ENCODE measurements around the gene MFAP1.
"Not testable (repeated sequence)": the region's sequence is repeated elsewhere in the genome, so short reads cannot be mapped to it uniquely, and the experiment has no call there.

The MFAP1 gene

DNA sequence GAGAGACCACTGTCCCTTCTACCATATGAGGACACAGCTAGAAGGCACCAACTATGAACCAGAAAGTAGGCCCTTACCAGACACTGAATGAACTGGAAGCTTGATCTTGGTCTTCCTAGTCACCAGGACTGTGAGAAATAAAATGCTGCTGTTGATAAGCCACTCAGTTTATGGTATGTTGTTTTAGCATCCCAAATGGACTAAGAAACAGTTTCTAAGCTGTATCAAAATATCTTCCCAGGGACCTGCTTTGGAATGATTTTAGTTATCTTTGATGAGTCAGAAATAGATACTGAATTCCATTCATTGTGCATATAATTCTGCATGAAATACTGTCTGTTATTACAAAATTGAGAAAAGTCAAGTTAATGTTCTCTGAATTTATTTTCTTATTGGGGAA is 20.9 kb upstream of the MFAP1 start:
- no peak for DNase-seq (ENCODE audit: low read depth)
- no peak overlapping the region for H3K4me3 ChIP-seq (ENCODE audit: low read length)
- no peaks in the 10 kb centered on the region for H3K9me3 ChIP-seq (ENCODE audit: control insufficient read depth, low read length)
- no peaks in the 10 kb centered on the region for H3K36me3 ChIP-seq (ENCODE audit: control insufficient read depth, insufficient read depth, low read length, severe bottlenecking)
- H3K27me3 ChIP-seq (replicated peaks; ENCODE audit: control insufficient read depth, insufficient read depth, low read length): no peaks in the 10 kb centered on the region
- H3K4me1 ChIP-seq (ENCODE audit: control insufficient read depth, insufficient read depth, low read length): peaks cover 7% of the 10 kb centered on the region
- no peak overlapping the region for H3K9ac ChIP-seq (ENCODE audit: low read length)

DNA sequence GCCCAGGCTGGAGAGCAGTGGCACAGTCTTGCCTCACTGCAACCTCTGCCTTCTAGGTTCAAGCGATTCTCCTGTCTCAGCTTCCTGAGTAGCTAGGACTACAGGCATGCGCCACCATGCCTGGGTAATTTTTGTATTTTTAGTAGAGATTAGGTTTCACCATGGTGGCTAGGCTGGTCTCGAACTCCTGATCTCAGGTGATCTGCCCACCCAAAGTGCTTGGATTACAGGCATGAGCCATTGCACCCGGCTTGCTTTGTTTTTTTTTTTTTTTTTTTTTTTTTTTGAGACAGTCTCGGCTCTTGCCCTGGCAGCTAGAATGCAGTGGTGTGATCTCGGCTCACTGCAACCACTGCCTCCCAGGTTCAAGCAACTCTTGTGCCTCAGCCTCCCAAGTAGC is 8.0 kb upstream of the MFAP1 start:
- H3K4me3 ChIP-seq (ENCODE audit: low read length); H3K27me3 ChIP-seq (replicated peaks; ENCODE audit: control insufficient read depth, insufficient read depth, low read length); H3K4me1 ChIP-seq (ENCODE audit: control insufficient read depth, insufficient read depth, low read length); H3K9me3 ChIP-seq (ENCODE audit: control insufficient read depth, low read length); H3K36me3 ChIP-seq (ENCODE audit: control insufficient read depth, insufficient read depth, low read length, severe bottlenecking); DNase-seq (ENCODE audit: low read depth); H3K9ac ChIP-seq (ENCODE audit: low read length): not testable (repeated sequence)

DNA sequence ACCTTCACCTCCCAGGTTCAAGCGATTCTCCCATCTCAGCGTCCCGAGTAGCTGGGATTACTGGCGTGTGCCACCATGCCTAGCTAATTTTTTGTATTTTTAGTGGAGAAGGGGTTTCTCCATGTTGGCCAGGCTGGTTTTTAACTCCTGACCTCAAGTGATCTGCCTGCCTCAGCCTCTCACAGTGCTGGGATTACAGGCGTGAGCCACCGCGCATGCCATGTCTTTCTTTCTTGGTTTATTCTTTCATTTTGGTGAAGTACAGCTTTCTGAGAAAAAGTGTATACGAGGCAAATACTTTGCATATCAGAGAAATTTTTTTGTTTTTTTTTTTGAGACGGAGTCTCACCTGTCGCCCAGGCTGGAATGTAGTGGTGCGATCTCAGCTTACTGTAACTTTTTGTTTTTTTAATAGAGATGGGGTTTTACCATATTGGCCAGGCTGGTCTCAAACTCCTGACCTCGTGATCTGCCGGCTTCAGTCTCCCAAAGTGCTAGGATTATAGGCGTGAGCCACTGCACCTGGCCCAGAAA is 7.1 kb upstream of the MFAP1 start:
- H3K9me3 ChIP-seq (ENCODE audit: control insufficient read depth, low read length); H3K4me1 ChIP-seq (ENCODE audit: control insufficient read depth, insufficient read depth, low read length): not testable (repeated sequence)

DNA sequence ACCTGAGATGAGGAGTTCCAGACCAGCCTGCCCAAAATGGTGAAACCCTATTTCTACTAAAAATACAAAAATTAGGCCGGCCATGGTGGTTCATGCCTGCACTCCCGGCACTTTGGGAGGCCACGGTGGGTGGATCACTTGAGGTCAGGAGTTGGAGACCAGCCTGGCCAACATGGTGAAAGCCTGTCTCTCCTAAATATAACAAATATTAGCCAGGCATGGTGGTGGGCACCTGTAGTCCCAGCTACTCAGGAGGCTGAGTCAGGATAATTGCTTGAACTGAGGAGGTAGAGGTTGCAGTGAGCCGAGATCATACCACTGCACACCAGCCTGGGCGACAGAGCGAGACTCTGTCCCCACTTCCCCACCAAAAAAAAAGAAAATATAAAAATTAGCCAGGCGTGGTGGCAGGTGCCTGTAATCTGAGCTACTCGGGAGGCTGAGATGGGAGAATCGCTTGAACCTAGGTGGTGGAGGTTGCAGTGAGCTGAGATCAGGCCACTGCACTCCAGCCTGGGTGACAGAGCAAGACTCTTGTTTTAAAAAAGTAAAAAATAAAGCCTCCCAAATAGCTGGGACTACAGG is 6.3 kb upstream of the MFAP1 start:
- not testable (repeated sequence) for H3K36me3 ChIP-seq (ENCODE audit: control insufficient read depth, insufficient read depth, low read length, severe bottlenecking); H3K27me3 ChIP-seq (replicated peaks; ENCODE audit: control insufficient read depth, insufficient read depth, low read length); H3K9me3 ChIP-seq (ENCODE audit: control insufficient read depth, low read length); H3K4me3 ChIP-seq (ENCODE audit: low read length); H3K9ac ChIP-seq (ENCODE audit: low read length); DNase-seq (ENCODE audit: low read depth)
- peaks cover 14% of the 10 kb centered on the region for H3K4me1 ChIP-seq (ENCODE audit: control insufficient read depth, insufficient read depth, low read length)

More for the DNA sequence above, 7.1 kb upstream of the MFAP1 start:
- not testable (repeated sequence) for H3K9ac ChIP-seq (ENCODE audit: low read length); DNase-seq (ENCODE audit: low read depth); H3K27me3 ChIP-seq (replicated peaks; ENCODE audit: control insufficient read depth, insufficient read depth, low read length); H3K4me3 ChIP-seq (ENCODE audit: low read length); H3K36me3 ChIP-seq (ENCODE audit: control insufficient read depth, insufficient read depth, low read length, severe bottlenecking)

DNA sequence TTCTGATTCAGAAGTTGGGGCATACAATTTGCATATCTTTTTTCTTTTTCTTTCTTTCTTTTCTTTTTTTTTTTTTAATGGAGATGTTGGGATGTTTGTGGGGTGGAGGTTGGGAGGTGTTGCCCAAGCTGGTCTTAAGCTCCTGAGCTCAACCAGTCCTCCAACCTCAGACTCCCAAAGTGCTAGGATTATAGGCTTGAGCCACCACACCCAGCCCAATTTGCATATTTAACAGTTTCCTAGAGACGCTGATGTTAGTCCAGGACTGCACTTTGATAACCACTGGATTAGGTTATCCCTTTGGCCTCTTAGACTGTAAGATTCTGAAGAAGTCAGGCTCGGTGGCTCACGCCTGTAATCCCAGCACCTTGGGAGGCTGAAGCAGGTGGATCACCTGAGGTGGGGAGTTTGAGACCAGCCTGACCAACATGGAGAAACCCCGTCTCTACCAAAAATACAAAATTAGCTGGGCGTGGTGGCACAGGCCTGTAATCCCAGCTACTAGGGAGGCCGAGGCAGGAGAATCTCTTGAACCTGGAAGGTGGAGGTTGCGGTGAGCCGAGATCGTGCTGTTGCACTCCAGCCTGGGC is 5.6 kb upstream of the MFAP1 start:
- not testable (repeated sequence) for H3K9me3 ChIP-seq (ENCODE audit: control insufficient read depth, low read length); H3K36me3 ChIP-seq (ENCODE audit: control insufficient read depth, insufficient read depth, low read length, severe bottlenecking); DNase-seq (ENCODE audit: low read depth); H3K9ac ChIP-seq (ENCODE audit: low read length); H3K4me3 ChIP-seq (ENCODE audit: low read length); H3K27me3 ChIP-seq (replicated peaks; ENCODE audit: control insufficient read depth, insufficient read depth, low read length)
- H3K4me1 ChIP-seq (ENCODE audit: control insufficient read depth, insufficient read depth, low read length): peaks cover 14% of the 10 kb centered on the region

DNA sequence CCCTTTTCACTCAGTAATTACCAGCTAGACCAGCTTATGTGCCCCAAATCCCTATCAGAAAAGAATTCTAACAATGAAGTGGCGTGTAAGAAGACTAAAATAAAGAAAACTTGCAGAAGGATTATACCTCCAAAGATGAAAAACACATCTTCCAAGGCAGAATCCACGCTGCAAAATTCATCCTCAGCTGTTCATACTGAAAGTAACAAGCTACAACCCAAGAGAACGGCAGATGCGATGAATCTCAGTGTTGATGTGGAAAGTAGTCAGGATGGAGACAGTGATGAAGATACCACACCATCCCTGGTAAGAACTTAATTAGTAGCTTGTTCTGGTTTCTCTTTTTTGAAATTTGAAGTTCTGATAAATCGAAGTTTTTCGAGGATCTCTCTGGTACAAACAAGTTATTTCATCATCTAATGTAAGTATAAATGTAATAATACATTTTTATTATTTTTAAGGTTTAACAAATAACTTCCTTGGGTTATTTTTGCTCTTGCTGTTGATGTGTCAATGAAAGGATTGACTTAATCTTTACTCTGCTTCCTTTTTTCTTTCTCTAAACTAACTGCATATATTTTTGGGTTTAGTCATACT is 3.7 kb upstream of the MFAP1 start:
- no peaks in the 10 kb centered on the region for H3K36me3 ChIP-seq (ENCODE audit: control insufficient read depth, insufficient read depth, low read length, severe bottlenecking)
- H3K9me3 ChIP-seq (ENCODE audit: control insufficient read depth, low read length): no peaks in the 10 kb centered on the region
- DNase-seq (ENCODE audit: low read depth): no peak
- peak overlapping the region; percentile 88 for H3K4me3 ChIP-seq (ENCODE audit: low read length)
- peak overlapping the region; percentile 77 for H3K9ac ChIP-seq (ENCODE audit: low read length)
- H3K4me1 ChIP-seq (ENCODE audit: control insufficient read depth, insufficient read depth, low read length): peaks cover 21% of the 10 kb centered on the region
- no peaks in the 10 kb centered on the region for H3K27me3 ChIP-seq (replicated peaks; ENCODE audit: control insufficient read depth, insufficient read depth, low read length)

DNA sequence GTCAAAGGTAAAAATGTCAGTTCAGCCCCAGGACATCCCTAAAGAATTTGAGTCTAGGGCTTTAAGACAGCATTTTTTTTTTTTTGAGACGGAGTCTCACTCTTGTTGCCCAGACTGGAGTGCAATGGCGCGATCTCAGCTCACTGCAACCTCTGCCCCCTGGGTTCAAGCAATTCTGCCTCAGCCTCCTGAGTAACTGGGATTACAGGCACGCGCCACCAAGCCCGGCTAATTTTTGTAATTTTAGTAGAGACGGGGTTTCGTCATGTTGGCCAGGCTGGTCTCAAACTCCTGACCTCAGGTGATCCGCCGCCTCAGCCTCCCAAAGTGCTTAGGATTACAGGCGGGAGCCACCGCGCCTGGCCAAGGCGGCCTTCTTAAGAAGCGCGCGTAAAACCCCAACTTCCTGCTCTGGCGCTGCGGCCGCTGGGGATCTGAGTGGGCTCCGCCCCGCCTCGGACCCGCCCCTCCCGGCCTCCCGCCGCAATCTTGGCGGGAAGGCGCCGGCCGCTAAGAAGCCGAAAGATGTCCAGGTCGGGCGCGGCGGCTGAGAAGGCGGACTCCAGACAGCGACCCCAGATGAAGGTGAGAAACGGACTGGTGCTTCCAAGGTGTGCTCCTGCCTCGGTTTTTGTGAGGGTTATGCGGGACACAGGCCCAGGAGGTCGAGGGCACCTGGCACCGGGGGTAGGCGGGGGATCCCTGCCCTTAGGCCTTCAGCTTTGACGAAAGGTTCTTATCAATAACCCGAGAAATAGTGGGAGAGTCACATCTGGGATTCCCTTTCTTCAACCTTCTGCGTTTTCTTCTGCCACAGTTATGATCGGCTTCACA is 2.2 kb upstream of the MFAP1 start, which contains the start of gene WDR76:
TSS of gene WDR76 (plus strand) at position 495 of the 834 bp plus-strand sequence. CDS start at position 526, 31 bp downstream.
- Histone ChIP-seq H3K36me3 (ENCODE audit: control insufficient read depth, insufficient read depth, low read length, severe bottlenecking) (no peaks in the 10 kb centered on the region), H3K4me1 (ENCODE audit: control insufficient read depth, insufficient read depth, low read length) (peaks cover 25% of the 10 kb centered on the region), H3K9me3 (ENCODE audit: control insufficient read depth, low read length) (no peaks in the 10 kb centered on the region), H3K9ac (ENCODE audit: low read length) (peak within 1 kb of the TSS; percentile 77), H3K27me3 (replicated peaks; ENCODE audit: control insufficient read depth, insufficient read depth, low read length) (no peaks in the 10 kb centered on the region), H3K4me3 (ENCODE audit: low read length) (peak within 1 kb of the TSS; percentile 88)
- DNase-seq (ENCODE audit: low read depth): peak; percentile 89

DNA sequence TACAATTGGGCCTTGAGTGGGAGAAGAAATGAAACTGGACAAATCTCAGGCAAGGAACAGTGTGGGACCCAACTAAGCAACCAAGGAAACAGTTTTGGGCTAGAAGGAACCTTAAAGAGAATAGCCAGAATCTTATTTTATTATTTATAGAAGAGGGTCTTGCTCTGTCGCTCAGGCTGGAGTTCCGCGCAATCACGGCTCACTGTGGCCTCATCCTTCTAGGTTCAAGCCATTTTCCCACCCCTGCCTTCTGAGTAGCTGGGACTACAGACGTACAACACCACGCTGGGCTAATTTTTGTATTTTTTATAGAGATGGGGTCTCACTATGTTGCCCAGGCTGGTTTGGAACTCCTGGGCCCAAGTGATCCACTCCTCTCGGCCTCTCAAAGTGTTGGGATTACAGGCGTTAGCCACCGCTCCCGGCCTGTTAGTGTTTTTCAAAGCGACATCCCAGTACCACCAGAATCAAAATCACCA is 1.6 kb upstream of the MFAP1 start:
- Histone ChIP-seq H3K27me3 (replicated peaks; ENCODE audit: control insufficient read depth, insufficient read depth, low read length) (no peaks in the 10 kb centered on the region), H3K4me3 (ENCODE audit: low read length) (peak overlapping the region; percentile 88), H3K9ac (ENCODE audit: low read length) (peak overlapping the region; percentile 77), H3K36me3 (ENCODE audit: control insufficient read depth, insufficient read depth, low read length, severe bottlenecking) (no peaks in the 10 kb centered on the region), H3K4me1 (ENCODE audit: control insufficient read depth, insufficient read depth, low read length) (peaks cover 26% of the 10 kb centered on the region), H3K9me3 (ENCODE audit: control insufficient read depth, low read length) (no peaks in the 10 kb centered on the region)
- no peak for DNase-seq (ENCODE audit: low read depth)

DNA sequence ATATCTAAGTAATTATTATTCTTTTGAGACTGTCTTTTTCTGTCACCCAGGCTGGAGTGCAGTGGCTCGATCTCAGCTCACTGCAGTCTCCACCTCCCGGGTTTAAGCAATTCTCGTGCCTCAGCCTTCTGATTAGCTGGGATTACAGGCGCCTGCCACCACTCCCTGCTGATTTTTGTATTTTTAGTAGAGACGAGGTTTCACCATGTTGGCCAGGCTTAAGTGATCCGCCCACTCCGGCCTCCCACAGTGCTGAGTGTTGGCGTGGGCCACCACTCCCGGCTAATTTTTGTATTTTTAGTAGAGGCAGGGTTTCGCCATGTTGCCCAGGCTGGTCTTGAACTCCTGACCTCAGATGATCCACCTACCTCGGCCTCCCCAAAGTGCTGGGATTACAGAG is 815 bp upstream of the MFAP1 start:
- not testable (repeated sequence) for DNase-seq (ENCODE audit: low read depth); H3K27me3 ChIP-seq (replicated peaks; ENCODE audit: control insufficient read depth, insufficient read depth, low read length); H3K36me3 ChIP-seq (ENCODE audit: control insufficient read depth, insufficient read depth, low read length, severe bottlenecking); H3K9ac ChIP-seq (ENCODE audit: low read length); H3K4me3 ChIP-seq (ENCODE audit: low read length); H3K9me3 ChIP-seq (ENCODE audit: control insufficient read depth, low read length)
- H3K4me1 ChIP-seq (ENCODE audit: control insufficient read depth, insufficient read depth, low read length): peaks cover 26% of the 10 kb centered on the region

DNA sequence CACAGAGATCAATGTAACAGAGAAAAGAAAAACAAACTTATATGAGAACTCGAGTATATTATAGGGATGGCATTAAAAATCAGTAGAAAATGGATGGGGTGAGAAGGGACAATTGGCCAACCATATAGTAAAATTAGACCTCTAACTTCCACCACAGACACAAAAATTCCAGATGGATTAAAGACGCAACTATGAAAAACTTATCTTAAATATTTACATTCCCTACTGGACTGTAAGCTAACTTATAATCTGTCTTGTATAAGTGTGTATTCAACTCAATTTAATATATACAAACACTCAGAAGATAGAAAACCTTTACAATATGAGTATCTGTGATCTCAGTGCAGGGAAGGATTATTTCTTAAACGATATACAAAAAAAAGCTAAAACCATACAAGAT is 3.0 kb downstream of the MFAP1 start:
- H3K27me3 ChIP-seq (replicated peaks; ENCODE audit: control insufficient read depth, insufficient read depth, low read length): no peaks in the 10 kb centered on the region
- H3K9me3 ChIP-seq (ENCODE audit: control insufficient read depth, low read length): no peaks in the 10 kb centered on the region
- peaks cover 13% of the 10 kb centered on the region for H3K36me3 ChIP-seq (ENCODE audit: control insufficient read depth, insufficient read depth, low read length, severe bottlenecking)
- no peak overlapping the region for H3K9ac ChIP-seq (ENCODE audit: low read length)
- DNase-seq (ENCODE audit: low read depth): no peak
- H3K4me3 ChIP-seq (ENCODE audit: low read length): no peak overlapping the region
- H3K4me1 ChIP-seq (ENCODE audit: control insufficient read depth, insufficient read depth, low read length): peaks cover 16% of the 10 kb centered on the region

DNA sequence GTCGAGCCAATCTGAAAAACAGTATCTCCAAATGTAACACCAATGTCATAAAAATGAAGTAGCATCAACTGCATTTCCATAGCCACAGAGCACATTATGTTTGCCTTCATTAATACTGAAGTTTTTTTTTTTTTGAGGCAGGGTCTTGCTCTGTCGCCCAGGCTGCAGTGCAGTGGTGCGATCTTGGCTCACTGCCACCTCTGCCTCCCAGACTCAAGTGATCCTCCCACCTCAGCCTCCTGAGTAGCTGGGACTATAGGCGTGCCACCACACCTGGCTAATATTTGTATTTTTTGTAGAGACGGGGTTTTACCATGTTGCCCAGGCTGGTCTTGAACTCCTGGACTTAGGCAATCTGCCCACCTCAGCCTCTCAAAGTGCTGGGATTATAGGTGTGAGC is 9.4 kb downstream of the MFAP1 start:
- not testable (repeated sequence) for H3K27me3 ChIP-seq (replicated peaks; ENCODE audit: control insufficient read depth, insufficient read depth, low read length); H3K4me1 ChIP-seq (ENCODE audit: control insufficient read depth, insufficient read depth, low read length); H3K9ac ChIP-seq (ENCODE audit: low read length); DNase-seq (ENCODE audit: low read depth); H3K9me3 ChIP-seq (ENCODE audit: control insufficient read depth, low read length); H3K4me3 ChIP-seq (ENCODE audit: low read length)
- peaks cover 68% of the 10 kb centered on the region for H3K36me3 ChIP-seq (ENCODE audit: control insufficient read depth, insufficient read depth, low read length, severe bottlenecking)
